ENCODE measurements around the gene SLC40A1.
A peak's percentile ranks its signal among the peaks of the same experiment; 100 is the strongest.

Gene SLC40A1

DNA sequence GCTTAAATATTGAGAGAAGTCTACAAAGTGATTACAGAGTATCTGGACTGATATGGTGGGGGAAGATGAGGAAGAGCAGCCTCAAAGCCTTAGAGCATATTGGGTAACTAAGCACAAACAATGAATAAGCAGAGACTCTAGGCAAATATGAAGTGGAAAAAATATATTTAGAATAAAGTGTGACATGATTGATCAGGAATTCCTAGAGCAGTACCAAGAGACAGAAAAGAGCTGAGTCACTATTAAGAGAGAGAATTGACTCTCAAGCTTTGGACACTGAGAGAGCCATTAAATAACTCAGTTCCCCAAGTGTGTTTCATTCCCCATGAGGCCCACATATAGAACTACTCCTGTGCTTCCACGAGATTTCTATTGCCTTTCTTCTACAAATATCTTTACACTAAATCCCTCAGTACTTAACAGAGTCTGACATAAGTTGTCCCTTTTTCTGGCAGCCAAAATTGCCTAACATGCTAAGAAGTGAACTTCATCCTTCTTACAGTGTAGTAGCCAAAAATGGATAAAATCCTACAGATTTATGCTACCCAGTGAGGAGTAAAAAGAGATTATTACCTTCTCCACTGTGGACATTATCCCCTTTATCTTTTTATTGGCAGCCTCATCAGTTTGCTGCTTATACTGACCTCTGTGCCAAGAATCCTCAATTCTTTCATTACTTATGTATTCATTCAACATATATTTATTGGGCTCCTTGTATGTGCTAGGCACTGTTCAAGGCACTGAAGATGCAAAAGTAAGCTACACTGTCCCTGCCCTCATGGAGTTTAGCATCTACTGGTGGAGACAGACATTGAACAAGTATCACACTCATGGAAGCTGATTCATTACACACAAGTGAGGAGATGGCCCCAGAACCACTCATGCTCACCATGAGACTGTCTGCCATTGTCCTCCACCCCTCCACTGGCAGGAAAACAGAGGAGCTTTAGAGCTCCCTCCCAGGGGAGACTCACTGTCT is 45.4 kb downstream of the SLC40A1 start:
- no peak for FAIRE-seq

DNA sequence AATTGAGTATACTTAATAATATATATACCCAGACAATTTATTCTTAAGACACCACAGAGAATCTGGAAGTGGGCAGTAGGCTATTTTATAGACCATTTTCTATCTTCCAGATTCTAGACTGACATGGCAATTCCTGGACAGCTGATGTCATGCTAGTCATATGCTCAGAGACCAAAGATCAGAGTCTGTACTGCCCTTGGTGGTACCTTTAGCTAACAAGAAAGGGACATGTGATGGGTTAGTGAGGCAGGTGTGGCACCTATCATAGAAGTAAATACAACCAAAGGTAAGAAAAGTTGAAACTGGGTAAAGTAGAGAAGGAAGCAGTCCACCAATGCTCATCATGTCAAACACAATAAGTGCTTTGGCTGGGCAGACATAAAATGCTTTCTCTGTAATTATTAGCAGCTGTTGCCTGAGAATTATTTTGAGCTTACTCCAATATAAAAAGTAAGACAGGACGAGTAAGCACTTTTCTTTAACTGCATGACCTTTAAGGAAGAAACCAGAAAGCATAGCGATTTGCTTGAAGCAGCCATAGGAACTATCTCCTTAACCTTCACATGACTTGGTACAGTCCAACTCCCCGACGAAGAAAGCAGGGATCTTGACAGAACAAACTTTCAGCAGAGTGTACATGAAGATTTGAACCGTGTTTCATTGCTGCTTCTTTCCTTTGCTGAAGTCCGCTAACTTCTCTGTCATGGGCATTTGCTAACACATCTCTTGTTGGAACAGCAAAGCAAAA is 47.1 kb downstream of the SLC40A1 start:
- no peak for FAIRE-seq

DNA sequence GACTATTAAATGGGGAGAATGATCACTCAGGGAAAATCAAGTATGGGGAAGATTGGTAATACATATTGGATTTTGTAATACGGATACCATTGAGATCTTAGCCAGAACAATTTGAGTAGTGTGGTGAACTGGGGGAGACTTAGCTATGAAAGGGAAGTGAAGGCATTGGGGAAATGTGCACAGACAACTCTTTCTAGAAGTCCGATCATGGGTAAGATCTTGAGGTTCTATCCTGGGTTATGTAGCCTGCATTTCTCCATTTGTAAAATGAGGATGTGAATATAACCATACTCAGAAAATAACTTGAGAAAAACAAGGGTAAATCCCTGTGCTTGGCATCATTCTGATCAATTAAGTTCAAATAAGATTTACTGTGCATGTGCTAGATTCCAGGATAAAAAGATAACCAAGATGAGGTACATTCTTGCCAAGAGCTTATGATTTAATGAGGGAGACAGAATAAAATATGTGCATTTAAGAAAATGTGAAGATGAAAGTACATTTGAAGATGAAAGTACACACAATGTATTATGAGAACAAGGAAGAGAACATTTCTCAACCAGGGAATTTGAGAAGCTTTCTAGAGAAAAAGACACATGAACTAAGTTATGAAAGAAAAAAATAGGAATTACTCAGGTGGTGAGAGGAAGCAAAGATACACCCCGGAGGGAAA is 49.5 kb downstream of the SLC40A1 start:
- no peak for FAIRE-seq

DNA sequence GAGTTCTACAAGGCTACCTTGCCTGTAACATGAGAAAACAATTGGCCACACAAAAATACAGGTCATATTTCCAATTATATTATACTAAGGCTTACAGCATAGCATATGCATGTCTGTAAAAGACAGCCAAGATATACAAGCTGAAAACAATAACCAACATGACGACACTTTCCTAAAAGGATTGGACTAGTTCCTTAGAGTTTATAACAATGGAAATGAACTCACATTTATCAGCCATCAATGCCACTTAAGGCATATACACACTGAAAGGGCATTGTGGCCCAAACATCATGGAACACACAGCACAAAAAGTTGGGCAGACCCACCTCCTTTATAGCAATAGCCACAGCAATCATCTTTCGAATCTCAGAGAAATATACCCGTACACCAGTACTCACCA is 52.0 kb downstream of the SLC40A1 start:
- no peak for FAIRE-seq

DNA sequence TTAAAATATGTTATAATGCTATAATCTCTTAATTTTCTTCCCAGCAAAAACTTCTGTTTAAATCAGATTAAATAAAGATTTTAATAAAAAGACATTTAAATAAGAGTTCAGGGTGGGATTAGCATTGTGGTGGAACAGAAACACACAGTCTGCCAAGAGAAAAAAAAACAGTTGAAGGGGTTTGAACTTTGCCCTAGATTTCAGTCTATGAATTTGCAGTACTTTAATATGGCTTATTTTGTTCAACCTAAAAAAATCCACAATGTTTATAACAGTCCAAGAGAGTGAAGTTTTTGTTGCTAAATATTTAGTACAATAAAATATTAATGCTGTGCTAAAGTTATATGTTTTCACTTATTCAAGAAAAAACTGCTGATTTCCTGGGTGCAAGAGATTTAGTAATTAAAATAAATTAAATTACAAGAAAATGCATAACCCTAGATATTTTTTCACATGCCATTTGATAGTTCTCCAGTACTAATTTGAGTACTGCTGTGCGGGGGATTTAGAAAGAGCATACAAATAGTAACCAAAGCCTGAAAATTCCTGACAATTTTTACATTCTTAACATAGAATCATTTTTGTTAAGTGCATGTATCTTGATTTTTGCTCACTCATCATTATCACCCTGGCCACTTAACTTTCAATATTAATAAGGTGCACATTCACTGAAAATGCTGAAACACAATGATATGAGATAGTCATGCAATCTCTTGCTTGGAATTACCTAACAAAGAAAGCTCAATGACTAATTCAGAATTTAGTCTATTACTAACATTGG is 52.6 kb downstream of the SLC40A1 start:
- no peak for FAIRE-seq

DNA sequence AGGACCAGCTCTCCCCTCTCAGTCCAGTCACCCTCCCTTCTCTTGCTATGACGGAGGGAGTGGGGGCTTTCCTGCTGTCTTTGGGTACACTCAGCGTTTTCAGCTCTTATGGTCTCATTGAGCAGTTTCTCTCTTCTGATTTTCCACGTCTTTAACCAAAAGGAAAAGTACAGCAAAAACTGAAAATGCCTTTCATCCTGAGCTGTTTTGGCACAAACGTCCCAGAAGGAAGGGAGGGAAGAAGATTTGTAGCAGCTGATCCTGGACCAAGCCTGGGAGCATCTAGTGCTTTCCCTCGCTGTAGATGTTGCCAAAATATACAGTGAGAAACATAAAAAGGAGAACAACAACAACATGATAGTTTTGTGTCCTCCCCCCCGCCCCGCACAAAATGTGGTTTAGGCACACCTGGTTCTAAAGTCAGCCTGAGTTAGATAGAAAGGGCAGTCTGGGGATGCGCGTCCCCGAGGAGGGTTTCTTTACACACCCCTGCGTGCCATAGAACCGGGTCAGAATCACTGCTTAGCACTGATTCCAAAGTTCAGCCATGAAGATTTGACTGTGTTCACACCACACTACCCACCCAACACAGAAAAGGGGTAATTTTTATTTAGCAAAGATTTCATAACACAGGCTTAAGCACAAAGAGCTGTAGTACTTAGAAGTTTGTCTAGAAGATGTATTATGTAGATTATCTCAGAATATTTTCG is 53.4 kb downstream of the SLC40A1 start:
- FAIRE-seq: no peak

DNA sequence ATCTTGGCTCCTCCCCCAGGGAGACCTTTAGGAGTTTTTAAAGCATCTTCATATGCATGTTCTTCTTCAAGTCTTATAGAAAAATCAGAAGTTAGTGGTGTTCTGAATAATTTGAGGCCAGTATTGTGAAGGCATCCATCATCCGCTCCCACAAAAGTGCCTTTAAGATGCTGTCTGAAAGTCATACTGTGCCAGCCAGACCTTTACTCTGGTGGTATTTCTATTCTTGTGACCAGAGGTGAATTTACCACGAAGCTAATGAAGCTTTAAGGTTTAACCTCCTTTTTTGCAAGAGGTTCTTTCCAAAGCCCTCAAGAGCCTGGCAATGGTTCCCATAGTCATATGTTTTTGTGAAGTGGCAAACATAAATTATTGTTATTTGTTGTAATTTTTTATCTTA is 54.3 kb downstream of the SLC40A1 start:
- no peak for FAIRE-seq

DNA sequence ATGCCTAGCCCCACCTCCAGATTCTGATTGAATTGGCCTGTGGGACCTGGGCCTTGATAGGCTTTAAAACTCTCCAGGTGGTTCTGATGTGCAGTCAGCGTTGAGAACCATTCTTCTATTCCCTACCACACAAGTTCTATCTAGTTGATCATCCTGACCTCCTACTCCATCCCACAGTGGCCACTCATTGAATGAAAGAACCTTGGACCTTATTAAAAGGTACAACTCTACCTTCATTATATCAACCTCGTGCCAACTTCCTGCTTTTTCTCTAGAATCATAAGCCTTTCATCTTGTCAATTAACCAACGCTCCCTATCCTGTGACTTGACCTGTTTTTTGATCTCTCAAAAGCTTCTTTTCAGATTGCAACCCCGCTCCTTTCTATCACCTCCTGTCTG is 55.8 kb downstream of the SLC40A1 start:
- FAIRE-seq: no peak

DNA sequence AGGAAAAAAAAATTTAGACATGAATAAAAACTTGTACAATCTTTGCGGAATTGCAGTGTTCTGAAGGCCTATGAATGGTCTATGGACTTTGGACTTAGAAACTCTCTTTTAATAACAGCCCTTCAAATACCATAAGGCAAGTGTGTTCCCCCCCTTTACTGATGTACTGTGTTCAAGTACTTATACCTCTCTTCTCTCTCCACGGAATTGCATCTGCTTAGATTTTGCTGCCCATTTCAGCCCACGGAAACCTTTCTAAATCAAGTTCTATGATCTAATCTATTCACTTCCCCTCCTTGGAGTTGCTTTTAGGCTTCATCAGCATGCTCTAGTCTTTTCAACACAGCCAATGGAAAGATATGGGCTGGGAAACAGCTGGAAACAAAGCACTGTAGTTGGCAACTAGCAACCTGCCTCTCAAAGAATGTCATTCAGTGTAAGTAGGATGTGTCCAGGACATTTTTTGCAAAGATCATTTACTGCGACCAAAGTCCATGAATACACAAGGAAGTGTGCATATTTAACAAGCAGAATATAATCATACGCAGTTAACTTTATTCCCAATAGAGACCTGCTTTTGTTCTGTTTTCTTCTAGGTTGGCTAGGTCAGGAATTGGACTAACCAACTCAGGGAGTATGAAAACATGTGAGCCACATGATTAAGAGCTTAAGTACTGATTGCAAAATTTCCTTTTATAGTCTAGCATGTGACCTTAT is 58.0 kb downstream of the SLC40A1 start:
- FAIRE-seq: no peak

DNA sequence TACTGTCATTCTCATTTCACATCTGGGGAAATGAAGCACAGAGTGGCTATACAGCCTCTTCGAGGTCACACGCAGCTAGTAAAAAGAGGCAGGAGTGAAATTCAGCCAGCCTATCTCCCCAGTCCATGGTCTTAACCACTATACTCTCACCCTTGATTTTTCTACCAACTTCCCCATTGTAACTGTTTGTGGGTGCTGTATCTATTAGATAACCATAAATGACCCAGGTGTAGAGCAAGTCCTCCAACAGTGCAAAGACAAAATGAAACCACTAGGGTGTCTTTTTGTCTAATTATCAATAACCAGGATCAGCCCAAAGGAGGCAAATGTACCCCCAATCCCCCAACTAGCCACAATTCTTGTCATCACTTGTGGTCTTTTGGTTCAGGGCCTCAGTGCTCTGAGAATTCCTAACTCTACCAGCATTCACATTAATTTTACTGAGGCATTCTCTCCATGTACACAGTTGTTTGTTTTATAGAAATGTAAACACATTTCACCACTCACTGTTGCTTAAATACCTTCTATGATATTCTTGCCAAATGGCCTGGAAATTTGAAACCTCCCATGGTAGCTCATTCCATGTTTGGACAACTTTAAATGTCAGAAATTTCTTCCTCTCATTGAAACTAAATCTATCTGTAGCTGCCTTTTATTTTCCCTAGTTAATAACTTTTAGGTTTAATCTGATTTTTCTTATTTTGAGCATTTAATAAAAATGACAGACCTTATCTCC is 58.7 kb downstream of the SLC40A1 start:
- no peak for FAIRE-seq

DNA sequence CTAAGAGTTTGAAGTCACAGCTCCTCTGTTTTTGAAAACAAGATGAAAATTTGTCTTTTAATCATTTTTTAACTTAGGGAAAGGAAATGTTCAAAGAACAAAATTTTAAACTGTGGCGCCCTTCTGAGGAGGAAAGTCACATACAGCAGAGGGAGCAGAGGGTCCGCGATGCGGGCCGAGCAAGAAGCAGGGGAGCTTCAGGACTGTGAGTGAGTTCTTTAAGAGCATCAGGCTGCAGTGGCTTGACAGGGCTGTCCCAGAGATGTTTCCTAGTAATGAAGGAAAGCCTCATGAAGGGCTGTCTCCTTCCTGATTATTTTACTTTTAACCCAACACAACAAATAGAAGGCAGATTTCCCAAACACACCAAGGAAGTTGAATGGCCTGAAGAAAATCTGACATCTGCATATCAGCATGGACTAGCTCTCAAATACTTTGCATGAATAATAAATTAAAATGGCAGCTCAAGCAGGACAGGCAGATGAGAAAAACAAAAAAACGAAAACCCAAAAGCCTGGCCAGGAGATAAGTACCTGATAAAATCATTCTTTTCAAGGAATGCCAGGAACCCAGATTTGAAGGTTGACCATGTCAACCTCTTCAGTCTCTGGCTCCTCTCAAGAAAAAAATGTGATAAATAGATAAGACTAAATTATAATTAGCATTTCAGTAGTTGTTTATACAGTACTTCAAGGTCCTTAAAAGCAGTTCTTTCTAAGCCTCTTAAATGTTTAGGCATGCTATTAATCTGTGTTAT is 60.8 kb downstream of the SLC40A1 start:
- no peak for FAIRE-seq

DNA sequence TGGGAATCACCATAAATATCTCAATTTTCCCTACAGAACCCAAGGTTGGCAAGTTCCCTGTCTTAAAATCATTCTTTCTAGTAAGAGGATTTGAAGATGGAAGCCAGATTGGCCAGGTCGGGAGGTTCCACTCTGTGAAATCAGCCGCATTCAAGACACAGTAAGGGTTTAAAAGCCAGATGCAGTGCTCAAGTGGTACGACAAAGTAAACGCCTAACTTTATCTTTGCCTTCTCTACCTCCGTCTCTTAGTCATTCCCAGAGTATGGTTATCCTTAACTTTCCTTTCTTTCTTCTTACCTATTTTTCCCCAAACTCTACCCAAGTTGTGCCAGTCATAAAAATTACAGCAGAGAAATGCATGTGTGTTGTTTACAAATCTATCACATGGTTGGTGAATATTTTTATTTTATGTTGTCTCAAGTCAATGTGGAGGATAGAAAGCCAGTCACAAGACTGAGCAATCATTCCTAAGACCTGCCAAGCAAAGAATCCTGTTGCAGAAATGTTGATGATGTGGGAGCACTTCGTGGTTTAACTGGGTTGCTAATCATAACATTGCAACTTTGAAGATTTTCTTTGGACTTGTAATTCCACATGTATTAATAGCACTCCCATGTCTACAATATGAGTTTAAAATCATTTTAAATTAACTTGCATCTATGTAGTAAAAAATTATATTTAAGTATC is 62.6 kb downstream of the SLC40A1 start:
- no peak for FAIRE-seq

DNA sequence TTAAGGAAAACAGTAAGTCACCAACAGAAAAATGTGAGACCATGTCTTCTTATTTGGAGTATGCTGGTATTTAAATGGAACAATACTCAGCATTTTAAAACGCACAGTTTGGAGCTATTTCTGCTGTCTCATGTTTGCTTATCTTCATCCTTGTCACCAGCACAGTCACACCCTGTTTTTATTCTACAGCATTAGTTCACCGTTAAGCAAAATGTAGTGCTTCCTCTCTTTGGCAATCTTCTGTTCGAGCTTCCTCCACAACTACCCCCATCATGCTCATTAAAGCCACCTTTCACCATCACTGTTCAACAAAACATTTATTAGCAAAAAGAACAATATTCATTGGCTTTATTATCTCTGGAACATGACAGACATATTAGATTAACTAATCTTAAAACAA is 64.0 kb downstream of the SLC40A1 start:
- FAIRE-seq: no peak

DNA sequence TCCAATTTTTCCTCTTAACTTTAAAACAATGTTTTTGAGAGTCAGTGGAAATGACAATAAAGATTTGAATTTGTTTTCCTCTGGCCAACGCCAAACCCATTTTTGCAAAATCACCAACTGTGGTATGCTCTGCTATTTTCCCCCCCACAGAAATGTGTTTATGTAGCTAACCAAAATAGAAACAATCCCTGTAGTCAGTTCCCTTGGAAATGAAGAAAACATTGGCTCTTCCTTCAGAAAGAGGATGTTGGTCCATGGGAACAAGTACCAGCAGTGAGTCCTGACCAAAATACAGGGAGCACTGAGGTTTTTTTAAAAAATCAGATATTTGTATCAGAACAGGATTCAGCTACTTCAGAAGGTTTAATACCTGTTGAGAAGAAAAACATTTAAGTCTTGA is 65.3 kb downstream of the SLC40A1 start:
- FAIRE-seq: no peak

DNA sequence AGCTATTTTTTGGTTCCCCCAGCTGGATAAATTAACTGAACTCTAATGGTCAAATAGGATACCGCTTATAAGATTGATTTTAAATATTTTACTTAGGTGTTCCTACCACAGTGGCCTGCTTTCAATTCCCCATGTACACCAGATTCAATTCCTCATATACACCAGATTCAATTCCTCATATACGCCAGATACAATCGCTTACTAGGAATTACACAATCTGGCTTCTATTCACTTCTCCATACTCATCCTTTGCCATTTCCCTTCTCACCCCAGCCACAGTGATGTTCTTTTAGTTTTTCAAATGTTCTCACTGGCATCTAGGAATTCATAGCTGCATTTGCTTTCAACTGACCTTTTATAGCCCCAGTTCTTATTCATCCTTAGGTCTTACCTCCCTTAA is 66.5 kb downstream of the SLC40A1 start:
- no peak for FAIRE-seq

DNA sequence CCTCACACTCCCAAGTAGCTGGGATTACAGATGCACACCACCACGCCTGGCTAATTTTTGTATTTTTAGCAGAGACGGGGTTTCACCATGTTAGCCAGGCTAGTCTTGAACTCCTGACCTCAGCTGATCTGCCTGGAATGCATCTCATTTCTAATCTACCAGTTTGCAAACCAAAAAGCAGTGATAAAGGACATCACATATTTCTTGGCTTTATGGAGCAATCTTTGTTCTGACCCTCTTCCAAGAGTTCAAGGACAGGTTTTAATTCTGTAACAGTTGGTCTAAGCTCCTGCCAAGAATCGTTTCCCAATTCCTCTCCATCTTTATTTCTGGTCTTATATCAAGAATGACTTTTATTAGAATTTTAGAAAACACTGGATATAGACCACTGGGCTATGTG is 67.7 kb downstream of the SLC40A1 start:
- FAIRE-seq: no peak

DNA sequence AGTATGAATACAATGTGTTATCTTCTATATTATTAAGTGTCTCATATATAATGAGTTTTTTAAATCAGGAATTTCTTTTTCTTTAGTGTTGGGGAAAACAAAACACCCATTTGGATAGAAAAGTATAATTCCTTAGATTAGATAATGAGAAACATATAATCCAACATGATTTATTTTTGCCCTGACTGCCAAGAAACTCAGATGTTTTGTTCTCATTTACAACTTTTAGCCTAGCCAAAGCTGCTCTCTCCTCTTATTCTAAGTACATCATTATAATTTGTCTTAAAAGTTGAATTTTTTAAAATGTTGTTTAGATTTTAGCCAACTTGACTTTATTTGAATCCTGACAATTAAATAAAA is 68.6 kb downstream of the SLC40A1 start:
- FAIRE-seq: peak; percentile 19

DNA sequence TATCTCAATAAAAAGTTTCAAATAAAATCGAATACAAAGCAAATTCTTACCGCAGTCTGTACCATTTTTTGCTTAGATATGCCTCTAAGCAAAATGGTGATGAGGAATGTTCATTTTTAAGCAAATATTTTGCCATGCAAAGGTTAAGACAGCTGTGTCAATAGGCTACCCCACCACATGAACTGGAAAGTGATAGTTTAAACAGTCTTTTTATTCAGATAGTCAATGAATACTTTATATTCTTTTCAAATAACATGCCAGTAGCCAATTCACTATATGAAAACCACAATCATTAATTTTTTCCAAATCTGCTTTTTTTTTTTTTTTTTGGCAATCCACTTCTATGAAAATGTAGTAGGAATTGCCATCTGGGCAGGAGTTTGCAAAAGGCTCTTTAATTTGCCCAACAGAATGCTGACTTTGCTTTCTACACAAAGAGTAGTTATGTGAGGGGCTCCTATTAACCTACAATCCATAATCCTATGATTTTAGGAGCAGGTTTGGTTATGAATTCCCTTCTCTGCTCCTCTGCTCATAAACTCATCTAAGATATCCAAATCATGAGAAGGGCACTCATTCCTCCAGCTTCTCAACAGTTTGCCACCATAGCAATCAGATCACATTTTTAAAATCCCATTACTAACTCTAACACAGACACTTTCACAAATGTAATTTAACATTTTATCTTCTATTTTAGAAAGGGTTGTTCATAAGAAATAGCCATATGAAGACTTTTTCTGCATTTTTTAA is 69.2 kb downstream of the SLC40A1 start:
- no peak for FAIRE-seq
